ENCODE data around the gene FBXO46. TPM values are rescaled to one million over a fixed set of nuclear protein-coding genes. Genes with fewer than 3 reads are reported as not detected.

The FBXO46 gene
- total and polyA plus RNA-seq, 2 of the 13 experiments (the other 11 are each of a cell fraction or from before 2014, with no cell fraction given), result 6.2 to 6.4 TPM

DNA sequence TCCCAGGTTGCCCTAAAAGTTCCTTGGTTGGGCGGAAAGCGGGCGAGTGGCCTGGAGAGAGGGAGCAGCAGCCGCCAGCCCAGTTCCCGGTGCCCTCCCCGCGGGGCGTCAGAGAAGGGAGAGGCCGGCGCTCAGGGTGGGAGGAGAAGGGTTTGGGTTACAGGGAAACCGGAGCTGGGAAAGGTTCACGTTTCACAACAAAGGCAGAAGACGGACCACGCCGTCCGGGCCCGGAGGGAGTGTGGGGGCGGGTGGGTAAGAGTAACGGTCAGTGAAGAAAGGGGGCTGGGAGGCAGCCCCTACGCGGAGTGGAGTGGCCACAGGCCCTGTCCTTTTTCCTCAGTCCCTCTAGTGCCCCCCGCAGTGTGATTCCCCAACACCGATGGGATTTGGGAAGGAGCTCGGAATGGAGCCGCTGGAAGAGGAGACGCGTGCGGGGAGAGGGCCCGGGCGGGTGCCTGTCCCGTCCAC, 36.7 kb upstream of the FBXO46 start (continued):
- TF ChIP-seq, protein P1, sequence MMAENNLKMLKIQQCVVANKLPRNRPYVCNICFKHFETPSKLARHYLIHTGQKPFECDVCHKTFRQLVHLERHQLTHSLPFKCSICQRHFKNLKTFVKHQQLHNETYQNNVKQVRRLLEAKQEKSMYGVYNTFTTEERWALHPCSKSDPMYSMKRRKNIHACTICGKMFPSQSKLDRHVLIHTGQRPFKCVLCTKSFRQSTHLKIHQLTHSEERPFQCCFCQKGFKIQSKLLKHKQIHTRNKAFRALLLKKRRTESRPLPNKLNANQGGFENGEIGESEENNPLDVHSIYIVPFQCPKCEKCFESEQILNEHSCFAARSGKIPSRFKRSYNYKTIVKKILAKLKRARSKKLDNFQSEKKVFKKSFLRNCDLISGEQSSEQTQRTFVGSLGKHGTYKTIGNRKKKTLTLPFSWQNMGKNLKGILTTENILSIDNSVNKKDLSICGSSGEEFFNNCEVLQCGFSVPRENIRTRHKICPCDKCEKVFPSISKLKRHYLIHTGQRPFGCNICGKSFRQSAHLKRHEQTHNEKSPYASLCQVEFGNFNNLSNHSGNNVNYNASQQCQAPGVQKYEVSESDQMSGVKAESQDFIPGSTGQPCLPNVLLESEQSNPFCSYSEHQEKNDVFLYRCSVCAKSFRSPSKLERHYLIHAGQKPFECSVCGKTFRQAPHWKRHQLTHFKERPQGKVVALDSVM (CRISPR knock-in tag; IDR thresholded peaks at IDR 0.05), result peak; percentile 11; the same call in 1 of the 2 replicates
- TF ChIP-seq GPN1 (CRISPR knock-in tag; IDR thresholded peaks at IDR 0.05; ENCODE audit: borderline replicate concordance) (no peak), RELA (CRISPR knock-in tag; IDR thresholded peaks at IDR 0.05) (no peak), ZNF556 (CRISPR knock-in tag; IDR thresholded peaks at IDR 0.05; ENCODE audit: borderline replicate concordance) (no peak), TAF15 (IDR thresholded peaks at IDR 0.05; ENCODE audit: low read depth, low read length, poor library complexity, severe bottlenecking) (no peak), TP53 (CRISPR knock-in tag; conservative IDR thresholded peaks at IDR 0.05) (no peak), ZNF432 (CRISPR knock-in tag; IDR thresholded peaks at IDR 0.05; ENCODE audit: borderline replicate concordance) (no peak), FOXK1 (CRISPR knock-in tag; IDR thresholded peaks at IDR 0.05; ENCODE audit: borderline replicate concordance, low read depth) (peak; percentile 56; the same call in 1 of the 2 replicates), ZFP36 (IDR thresholded peaks at IDR 0.05; ENCODE audit: borderline replicate concordance, low read depth, low read length, partially characterized antibody) (no peak), ZFYVE20 (CRISPR knock-in tag; IDR thresholded peaks at IDR 0.05; ENCODE audit: borderline replicate concordance, low read depth) (no peak)
- TF ChIP-seq, protein P2, sequence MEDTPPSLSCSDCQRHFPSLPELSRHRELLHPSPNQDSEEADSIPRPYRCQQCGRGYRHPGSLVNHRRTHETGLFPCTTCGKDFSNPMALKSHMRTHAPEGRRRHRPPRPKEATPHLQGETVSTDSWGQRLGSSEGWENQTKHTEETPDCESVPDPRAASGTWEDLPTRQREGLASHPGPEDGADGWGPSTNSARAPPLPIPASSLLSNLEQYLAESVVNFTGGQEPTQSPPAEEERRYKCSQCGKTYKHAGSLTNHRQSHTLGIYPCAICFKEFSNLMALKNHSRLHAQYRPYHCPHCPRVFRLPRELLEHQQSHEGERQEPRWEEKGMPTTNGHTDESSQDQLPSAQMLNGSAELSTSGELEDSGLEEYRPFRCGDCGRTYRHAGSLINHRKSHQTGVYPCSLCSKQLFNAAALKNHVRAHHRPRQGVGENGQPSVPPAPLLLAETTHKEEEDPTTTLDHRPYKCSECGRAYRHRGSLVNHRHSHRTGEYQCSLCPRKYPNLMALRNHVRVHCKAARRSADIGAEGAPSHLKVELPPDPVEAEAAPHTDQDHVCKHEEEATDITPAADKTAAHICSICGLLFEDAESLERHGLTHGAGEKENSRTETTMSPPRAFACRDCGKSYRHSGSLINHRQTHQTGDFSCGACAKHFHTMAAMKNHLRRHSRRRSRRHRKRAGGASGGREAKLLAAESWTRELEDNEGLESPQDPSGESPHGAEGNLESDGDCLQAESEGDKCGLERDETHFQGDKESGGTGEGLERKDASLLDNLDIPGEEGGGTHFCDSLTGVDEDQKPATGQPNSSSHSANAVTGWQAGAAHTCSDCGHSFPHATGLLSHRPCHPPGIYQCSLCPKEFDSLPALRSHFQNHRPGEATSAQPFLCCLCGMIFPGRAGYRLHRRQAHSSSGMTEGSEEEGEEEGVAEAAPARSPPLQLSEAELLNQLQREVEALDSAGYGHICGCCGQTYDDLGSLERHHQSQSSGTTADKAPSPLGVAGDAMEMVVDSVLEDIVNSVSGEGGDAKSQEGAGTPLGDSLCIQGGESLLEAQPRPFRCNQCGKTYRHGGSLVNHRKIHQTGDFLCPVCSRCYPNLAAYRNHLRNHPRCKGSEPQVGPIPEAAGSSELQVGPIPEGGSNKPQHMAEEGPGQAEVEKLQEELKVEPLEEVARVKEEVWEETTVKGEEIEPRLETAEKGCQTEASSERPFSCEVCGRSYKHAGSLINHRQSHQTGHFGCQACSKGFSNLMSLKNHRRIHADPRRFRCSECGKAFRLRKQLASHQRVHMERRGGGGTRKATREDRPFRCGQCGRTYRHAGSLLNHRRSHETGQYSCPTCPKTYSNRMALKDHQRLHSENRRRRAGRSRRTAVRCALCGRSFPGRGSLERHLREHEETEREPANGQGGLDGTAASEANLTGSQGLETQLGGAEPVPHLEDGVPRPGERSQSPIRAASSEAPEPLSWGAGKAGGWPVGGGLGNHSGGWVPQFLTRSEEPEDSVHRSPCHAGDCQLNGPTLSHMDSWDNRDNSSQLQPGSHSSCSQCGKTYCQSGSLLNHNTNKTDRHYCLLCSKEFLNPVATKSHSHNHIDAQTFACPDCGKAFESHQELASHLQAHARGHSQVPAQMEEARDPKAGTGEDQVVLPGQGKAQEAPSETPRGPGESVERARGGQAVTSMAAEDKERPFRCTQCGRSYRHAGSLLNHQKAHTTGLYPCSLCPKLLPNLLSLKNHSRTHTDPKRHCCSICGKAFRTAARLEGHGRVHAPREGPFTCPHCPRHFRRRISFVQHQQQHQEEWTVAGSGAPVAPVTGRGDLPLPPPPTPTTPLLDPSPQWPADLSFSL (CRISPR knock-in tag; IDR thresholded peaks at IDR 0.05), result no peak
- TF ChIP-seq, protein P3, sequence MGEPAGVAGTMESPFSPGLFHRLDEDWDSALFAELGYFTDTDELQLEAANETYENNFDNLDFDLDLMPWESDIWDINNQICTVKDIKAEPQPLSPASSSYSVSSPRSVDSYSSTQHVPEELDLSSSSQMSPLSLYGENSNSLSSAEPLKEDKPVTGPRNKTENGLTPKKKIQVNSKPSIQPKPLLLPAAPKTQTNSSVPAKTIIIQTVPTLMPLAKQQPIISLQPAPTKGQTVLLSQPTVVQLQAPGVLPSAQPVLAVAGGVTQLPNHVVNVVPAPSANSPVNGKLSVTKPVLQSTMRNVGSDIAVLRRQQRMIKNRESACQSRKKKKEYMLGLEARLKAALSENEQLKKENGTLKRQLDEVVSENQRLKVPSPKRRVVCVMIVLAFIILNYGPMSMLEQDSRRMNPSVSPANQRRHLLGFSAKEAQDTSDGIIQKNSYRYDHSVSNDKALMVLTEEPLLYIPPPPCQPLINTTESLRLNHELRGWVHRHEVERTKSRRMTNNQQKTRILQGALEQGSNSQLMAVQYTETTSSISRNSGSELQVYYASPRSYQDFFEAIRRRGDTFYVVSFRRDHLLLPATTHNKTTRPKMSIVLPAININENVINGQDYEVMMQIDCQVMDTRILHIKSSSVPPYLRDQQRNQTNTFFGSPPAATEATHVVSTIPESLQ (CRISPR knock-in tag; conservative IDR thresholded peaks at IDR 0.05), result no peak
- TF ChIP-seq, protein P4, sequence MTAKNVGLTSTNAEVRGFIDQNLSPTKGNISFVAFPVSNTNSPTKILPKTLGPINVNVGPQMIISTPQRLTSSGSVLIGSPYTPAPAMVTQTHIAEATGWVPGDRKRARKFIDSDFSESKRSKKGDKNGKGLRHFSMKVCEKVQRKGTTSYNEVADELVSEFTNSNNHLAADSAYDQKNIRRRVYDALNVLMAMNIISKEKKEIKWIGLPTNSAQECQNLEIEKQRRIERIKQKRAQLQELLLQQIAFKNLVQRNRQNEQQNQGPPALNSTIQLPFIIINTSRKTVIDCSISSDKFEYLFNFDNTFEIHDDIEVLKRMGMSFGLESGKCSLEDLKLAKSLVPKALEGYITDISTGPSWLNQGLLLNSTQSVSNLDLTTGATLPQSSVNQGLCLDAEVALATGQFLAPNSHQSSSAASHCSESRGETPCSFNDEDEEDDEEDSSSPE (CRISPR knock-in tag; IDR thresholded peaks at IDR 0.05), result no peak
- TF ChIP-seq, protein P5, sequence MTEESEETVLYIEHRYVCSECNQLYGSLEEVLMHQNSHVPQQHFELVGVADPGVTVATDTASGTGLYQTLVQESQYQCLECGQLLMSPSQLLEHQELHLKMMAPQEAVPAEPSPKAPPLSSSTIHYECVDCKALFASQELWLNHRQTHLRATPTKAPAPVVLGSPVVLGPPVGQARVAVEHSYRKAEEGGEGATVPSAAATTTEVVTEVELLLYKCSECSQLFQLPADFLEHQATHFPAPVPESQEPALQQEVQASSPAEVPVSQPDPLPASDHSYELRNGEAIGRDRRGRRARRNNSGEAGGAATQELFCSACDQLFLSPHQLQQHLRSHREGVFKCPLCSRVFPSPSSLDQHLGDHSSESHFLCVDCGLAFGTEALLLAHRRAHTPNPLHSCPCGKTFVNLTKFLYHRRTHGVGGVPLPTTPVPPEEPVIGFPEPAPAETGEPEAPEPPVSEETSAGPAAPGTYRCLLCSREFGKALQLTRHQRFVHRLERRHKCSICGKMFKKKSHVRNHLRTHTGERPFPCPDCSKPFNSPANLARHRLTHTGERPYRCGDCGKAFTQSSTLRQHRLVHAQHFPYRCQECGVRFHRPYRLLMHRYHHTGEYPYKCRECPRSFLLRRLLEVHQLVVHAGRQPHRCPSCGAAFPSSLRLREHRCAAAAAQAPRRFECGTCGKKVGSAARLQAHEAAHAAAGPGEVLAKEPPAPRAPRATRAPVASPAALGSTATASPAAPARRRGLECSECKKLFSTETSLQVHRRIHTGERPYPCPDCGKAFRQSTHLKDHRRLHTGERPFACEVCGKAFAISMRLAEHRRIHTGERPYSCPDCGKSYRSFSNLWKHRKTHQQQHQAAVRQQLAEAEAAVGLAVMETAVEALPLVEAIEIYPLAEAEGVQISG (CRISPR knock-in tag; IDR thresholded peaks at IDR 0.05), result peak; percentile 5; the same call in 1 of the 2 replicates
